GM12878 (cell line): Measurements from ENCODE around the gene FOXP4.

Source experiments
- ASH2L ChIP-seq: fragments of 300-600, 200-600 bp; sonication (generic); IDR thresholded peaks from 2 replicates; pipeline ENCODE4 v1.6.1; 2017; ENCODE audit warnings: low read depth, mild to moderate bottlenecking, borderline replicate concordance
- BCL3 ChIP-seq: IDR thresholded peaks from 2 replicates; pipeline ENCODE4 v1.6.1; 2011; ENCODE audit warnings: borderline replicate concordance, low read depth, mild to moderate bottlenecking, moderate library complexity, low read length; ENCODE audit not compliant: insufficient read depth, poor library complexity, severe bottlenecking
- CHD2 ChIP-seq: IDR thresholded peaks from 2 replicates; pipeline ENCODE4 v1.6.1; 2011; ENCODE audit warnings: low read depth, low read length, improper control_type of control experiment, borderline replicate concordance
- CTCF ChIP-seq, 3 experiments: IDR thresholded peaks in 2 of 3; conservative IDR thresholded peaks in 1 of 3; 2 replicates each; pipeline ENCODE4 v1.5.1; 2011; ENCODE audit warnings: low read depth in 3 of 3, low read length in 3 of 3, mild to moderate bottlenecking in 3 of 3, control low read depth in 2 of 3, moderate library complexity in 2 of 3, inconsistent platforms in 1 of 3, mixed read lengths in 1 of 3; ENCODE audit not compliant: control insufficient read depth in 2 of 3, insufficient read depth in 1 of 3; ENCODE audit errors: extremely low read depth in 1 of 3
- EP300 ChIP-seq, 2 experiments: fragments of 150-350 bp in 1 of 2; IDR thresholded peaks; 2 replicates each; pipeline ENCODE4 v1.6.1; 2011 to 2012; ENCODE audit warnings: low read depth in 2 of 2, low read length in 2 of 2, borderline replicate concordance in 1 of 2, improper control_type of control experiment in 1 of 2, inconsistent platforms in 1 of 2; ENCODE audit not compliant: control insufficient read depth in 1 of 2
- EZH2 ChIP-seq: IDR thresholded peaks from 2 replicates; pipeline ENCODE4 v1.6.1; 2012; ENCODE audit warnings: low read depth, mild to moderate bottlenecking, control low read depth, inconsistent platforms, low read length, borderline replicate concordance; ENCODE audit not compliant: control insufficient read depth
- MYC ChIP-seq: IDR thresholded peaks from 2 replicates; pipeline ENCODE4 v1.6.1; 2011; ENCODE audit warnings: mild to moderate bottlenecking, low read length, moderate library complexity, inconsistent platforms; ENCODE audit not compliant: insufficient read depth, insufficient replicate concordance, insufficient read length, severe bottlenecking
- NFIC ChIP-seq: IDR thresholded peaks from 2 replicates; pipeline ENCODE4 v1.6.1; 2012; ENCODE audit warnings: low read depth, mild to moderate bottlenecking, inconsistent platforms, low read length, moderate library complexity
- PRDM15 ChIP-seq: fragments of 450-650 bp; formaldehyde crosslinking; IDR thresholded peaks from 2 replicates; pipeline ENCODE4 v1.4.0; 2020; ENCODE audit warnings: mild to moderate bottlenecking, moderate library complexity
- RFX5 ChIP-seq: IDR thresholded peaks from 2 replicates; pipeline ENCODE4 v1.6.1; 2011; ENCODE audit warnings: low read depth, low read length, improper control_type of control experiment
- SIN3A ChIP-seq: IDR thresholded peaks from 2 replicates; pipeline ENCODE4 v1.6.1; 2012; ENCODE audit warnings: low read depth, low read length, improper control_type of control experiment
- TF ChIP-seq, protein P1 (sequence below): IDR thresholded peaks from 2 replicates; pipeline ENCODE4 v1.6.1; 2012; ENCODE audit warnings: low read depth, low read length, improper control_type of control experiment

DNA sequence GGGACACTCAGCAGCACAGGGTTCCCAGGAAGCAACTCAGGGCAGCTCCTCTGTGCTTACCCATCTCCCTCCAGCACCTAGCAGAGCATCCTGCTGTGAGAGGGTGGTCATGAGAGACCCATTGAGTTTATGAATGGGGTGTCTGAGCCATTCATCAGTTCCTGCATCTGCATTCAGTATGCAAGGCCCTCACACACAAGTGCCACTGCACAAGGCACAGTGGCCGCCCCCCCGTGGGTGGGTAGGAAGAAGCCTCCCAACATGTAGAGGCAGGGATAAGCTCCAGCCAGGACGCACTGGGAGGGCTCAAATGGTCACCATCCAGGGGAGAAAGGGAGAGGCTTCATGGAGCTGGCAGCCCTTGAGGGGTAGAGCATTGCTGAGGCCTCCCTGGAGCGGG lies 43.0 kb downstream of the FOXP4 start:
- TF ChIP-seq PRDM15 (CRISPR knock-in tag): no peak
- no peak for TF ChIP-seq MYC
- TF ChIP-seq CTCF (IDR thresholded peaks at IDR 0.05 in 2 of 3, conservative IDR thresholded peaks at IDR 0.05 in 1 of 3; ENCODE audit: control insufficient read depth in 2 of 3, extremely low read depth in 1 of 3, insufficient read depth in 1 of 3, low read depth in 3 of 3, low read length in 3 of 3): no peak
- TF ChIP-seq, protein P1, sequence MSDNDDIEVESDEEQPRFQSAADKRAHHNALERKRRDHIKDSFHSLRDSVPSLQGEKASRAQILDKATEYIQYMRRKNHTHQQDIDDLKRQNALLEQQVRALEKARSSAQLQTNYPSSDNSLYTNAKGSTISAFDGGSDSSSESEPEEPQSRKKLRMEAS: no peak
- TF ChIP-seq RFX5: no peak
- TF ChIP-seq EP300 (IDR thresholded peaks at IDR 0.05; ENCODE audit: borderline replicate concordance in 1 of 2, control insufficient read depth in 1 of 2, low read depth in 2 of 2, low read length in 2 of 2): no peak
- no peak for TF ChIP-seq EZH2
- TF ChIP-seq ASH2L: no peak
- no peak for TF ChIP-seq CHD2
- TF ChIP-seq NFIC: no peak
- no peak for TF ChIP-seq SIN3A
- TF ChIP-seq BCL3: no peak
